CD4-positive, alpha-beta T cell (primary cell): Measurements from ENCODE around the gene PCNX3. TPM values are rescaled to one million over a fixed set of nuclear protein-coding genes. Genes with fewer than 3 reads are reported as not detected.

ENCODE experiments used
- ATAC-seq: fragments of 200-7000 bp; cut with Tn5 transposase; one replicate; pipeline ENCODE4 v1.10.0; 2022; ENCODE audit warnings: mild to moderate bottlenecking; ENCODE audit not compliant: poor library complexity
- CTCF ChIA-PET: fragments of 350-600 bp; sonication (Branson Sonifier 250); formaldehyde crosslinking; loops from one replicate; lab custom pipeline; 2021; ENCODE audit warnings: antibody characterized with exemption, inconsistent platforms; lab: Charles Lee
- POLR2A ChIA-PET: fragments of 350-600 bp; sonication (Branson Sonifier 250); formaldehyde crosslinking; loops from one replicate; lab custom pipeline; 2021; ENCODE audit warnings: antibody characterized with exemption, inconsistent platforms; lab: Charles Lee
- DNase-seq, 14 experiments: peaks; one replicate each; pipeline ENCODE4 v3.0.0-alpha.2; 2013 to 2020; ENCODE audit warnings: mixed read lengths in 2 of 14
- H3K27ac ChIP-seq, 2 donors: one replicate each; pipeline versions ENCODE4 v1.5.1 to v1.7.0; 2013; ENCODE audit warnings: low read length in 2 of 2, low read depth in 1 of 2, mild to moderate bottlenecking in 1 of 2
- H3K27me3 ChIP-seq, 2 experiments: 1 replicate in 1 of 2; 2 replicates in 1 of 2; pipeline versions ENCODE4 v1.6.1 to v1.7.0; 2013; ENCODE audit warnings: low read length in 2 of 2, control low read depth in 1 of 2, mild to moderate bottlenecking in 1 of 2, moderate library complexity in 1 of 2; ENCODE audit not compliant: insufficient read depth in 2 of 2, control insufficient read depth in 1 of 2
- H3K36me3 ChIP-seq: one replicate; pipeline ENCODE4 v1.6.1; 2013; ENCODE audit warnings: low read length, control low read depth; ENCODE audit not compliant: insufficient read depth
- H3K4me1 ChIP-seq: one replicate; pipeline ENCODE4 v1.6.1; 2013; ENCODE audit warnings: low read length, control low read depth; ENCODE audit not compliant: insufficient read depth
- H3K4me3 ChIP-seq: one replicate; pipeline ENCODE4 v1.5.1; 2013; ENCODE audit warnings: mild to moderate bottlenecking, low read length, moderate library complexity
- H3K9me3 ChIP-seq, 2 experiments: 1 replicate in 1 of 2; 2 replicates in 1 of 2; pipeline versions ENCODE4 v1.6.1 to v1.7.0; 2013; ENCODE audit warnings: low read length in 2 of 2, mild to moderate bottlenecking in 2 of 2, control low read depth in 1 of 2, moderate library complexity in 1 of 2; ENCODE audit not compliant: control insufficient read depth in 1 of 2, insufficient read depth in 1 of 2
- H3K27ac Mint-ChIP-seq: one replicate; pipeline ENCODE4 v1.8.0; 2020; ENCODE audit warnings: mixed read lengths
- H3K27me3 Mint-ChIP-seq: one replicate; pipeline ENCODE4 v1.8.0; 2021; ENCODE audit warnings: mixed read lengths
- H3K36me3 Mint-ChIP-seq: one replicate; pipeline ENCODE4 v1.8.0; 2021; ENCODE audit warnings: low read depth, mixed read lengths
- H3K4me1 Mint-ChIP-seq: one replicate; pipeline ENCODE4 v1.8.0; 2021; ENCODE audit warnings: low read depth, mixed read lengths
- H3K4me3 Mint-ChIP-seq: one replicate; pipeline ENCODE4 v1.8.0; 2020; ENCODE audit warnings: mild to moderate bottlenecking, mixed read lengths
- H3K9me3 Mint-ChIP-seq: one replicate; pipeline ENCODE4 v1.8.0; 2020; ENCODE audit warnings: mixed read lengths
- intact Hi-C, 2 experiments: fragments of 100-400 bp; cut with DNase I in 1 of 2; cut with micrococcal nuclease in 1 of 2; formaldehyde crosslinking; loops; one replicate each; pipeline versions ENCODE4 v1.15.1 to v1.9.0; 2023 to 2025; cut with DNase I, micrococcal nuclease
- total RNA-seq, 174 experiments: library from RNA in 2 of 174; stranded (reverse) in 2 of 174; gene quantifications; one replicate each; pipeline ENCODE4 v1.2.3 and lab custom pipeline; 2021 to 2026
- TF ChIP-seq, protein P1 (sequence below): fragments of 200-600 bp; IDR thresholded peaks from one replicate; pipeline ENCODE4 v1.8.0; 2022; ENCODE audit warnings: antibody characterized with exemption, mild to moderate bottlenecking

Gene PCNX3
- total RNA-seq, 2 experiments from 2014 or later = 37.3 to 40.5 TPM

DNA sequence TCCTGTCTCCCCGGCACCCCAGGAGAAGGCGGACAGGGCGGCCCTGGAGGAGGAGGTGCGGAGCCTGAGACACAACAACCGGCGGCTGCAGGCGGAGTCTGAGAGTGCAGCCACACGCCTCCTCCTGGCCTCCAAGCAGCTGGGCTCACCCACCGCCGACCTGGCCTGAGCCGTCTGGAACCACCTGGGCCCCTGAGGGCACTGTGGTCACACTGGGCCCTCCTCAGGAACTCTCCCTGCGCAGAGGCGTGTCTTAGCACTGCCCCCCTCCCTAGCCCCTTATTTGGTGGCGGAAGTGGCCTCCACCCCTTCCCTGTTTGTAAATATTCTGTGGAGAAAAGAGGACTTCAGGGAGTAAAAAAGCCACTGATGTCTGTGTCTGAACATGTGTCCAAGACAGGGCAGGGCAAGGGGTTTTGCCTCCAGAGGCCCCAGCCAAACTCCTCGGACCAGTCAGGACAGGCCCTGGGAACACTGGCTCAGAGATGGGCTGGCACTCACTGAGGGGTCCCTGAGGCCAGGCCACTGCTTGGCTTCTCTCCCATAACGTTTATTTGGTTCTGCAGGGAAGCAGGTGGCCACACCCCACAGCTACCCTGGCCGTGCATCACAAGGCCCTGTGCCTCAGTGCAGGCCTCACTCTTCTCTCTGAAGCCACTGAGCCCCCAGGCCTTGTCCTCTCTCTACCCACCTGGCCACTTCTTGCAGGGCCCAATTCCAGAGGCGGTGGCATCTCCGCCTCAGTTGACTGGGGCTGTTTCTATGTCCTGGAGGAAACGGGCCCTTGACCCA is 35.2 kb downstream of the PCNX3 start:
- DNase-seq = peak in 2 of 14 experiments; percentile 2 to 41
- H3K9me3 ChIP-seq = no peaks in the 10 kb centered on the region
- no peaks in the 10 kb centered on the region for H3K27me3 Mint-ChIP-seq

DNA sequence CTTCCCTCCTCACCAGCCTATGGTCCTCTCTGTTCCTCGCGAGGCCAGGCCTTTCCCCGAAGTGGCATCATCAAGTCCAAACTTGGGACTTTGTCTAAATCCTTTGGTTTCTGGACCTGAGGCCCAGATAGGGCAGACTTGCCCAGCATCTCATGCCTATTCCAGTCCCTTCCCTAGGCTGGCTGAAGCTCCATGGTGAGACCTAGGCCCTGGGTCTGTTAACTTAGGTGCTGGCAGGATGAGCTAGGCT is 35.7 kb downstream of the PCNX3 start:
- ATAC-seq (no peak), DNase-seq (peak in 1 of 14 experiments; percentile 5)
- Mint-ChIP-seq H3K27ac (peak overlapping the region; percentile 97), H3K4me3 (peak overlapping the region; percentile 88), H3K9me3 (no peaks in the 10 kb centered on the region), H3K36me3 (peaks cover 80% of the 10 kb centered on the region), H3K4me1 (peaks cover 43% of the 10 kb centered on the region), H3K27me3 (no peaks in the 10 kb centered on the region)
- Histone ChIP-seq H3K27me3 (no peaks in the 10 kb centered on the region), H3K36me3 (peaks cover 72% of the 10 kb centered on the region), H3K27ac (peak overlapping the region; percentile 19 to 83), H3K9me3 (no peaks in the 10 kb centered on the region), H3K4me1 (peaks cover 57% of the 10 kb centered on the region), H3K4me3 (no peak overlapping the region)
- intact Hi-C loops = loop anchor here (5.0 kb wide), 2 partner anchors 34 to 109 kb away; partner anchors contain the start of gene PCNX3 (in 1 of the 2)
- ChIA-PET CTCF (interaction anchor here (1.0 to 2.3 kb wide), 3 partner anchors 10 to 237 kb away, joined by 3 to 9 read pairs (median 4); no protein-coding TSS in a partner anchor), POLR2A (interaction anchor here (0.6 to 11.7 kb wide), 8 partner anchors 11 to 229 kb away, joined by 3 to 244 read pairs (median 18); partner anchors contain the start of genes FAM89B, KAT5, MAP3K11 and NEAT1)
- TF ChIP-seq, protein P1, sequence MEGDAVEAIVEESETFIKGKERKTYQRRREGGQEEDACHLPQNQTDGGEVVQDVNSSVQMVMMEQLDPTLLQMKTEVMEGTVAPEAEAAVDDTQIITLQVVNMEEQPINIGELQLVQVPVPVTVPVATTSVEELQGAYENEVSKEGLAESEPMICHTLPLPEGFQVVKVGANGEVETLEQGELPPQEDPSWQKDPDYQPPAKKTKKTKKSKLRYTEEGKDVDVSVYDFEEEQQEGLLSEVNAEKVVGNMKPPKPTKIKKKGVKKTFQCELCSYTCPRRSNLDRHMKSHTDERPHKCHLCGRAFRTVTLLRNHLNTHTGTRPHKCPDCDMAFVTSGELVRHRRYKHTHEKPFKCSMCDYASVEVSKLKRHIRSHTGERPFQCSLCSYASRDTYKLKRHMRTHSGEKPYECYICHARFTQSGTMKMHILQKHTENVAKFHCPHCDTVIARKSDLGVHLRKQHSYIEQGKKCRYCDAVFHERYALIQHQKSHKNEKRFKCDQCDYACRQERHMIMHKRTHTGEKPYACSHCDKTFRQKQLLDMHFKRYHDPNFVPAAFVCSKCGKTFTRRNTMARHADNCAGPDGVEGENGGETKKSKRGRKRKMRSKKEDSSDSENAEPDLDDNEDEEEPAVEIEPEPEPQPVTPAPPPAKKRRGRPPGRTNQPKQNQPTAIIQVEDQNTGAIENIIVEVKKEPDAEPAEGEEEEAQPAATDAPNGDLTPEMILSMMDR = no peak

More for the DNA sequence above, 35.2 kb downstream of the PCNX3 start:
- Mint-ChIP-seq H3K9me3 (no peaks in the 10 kb centered on the region), H3K4me1 (peaks cover 38% of the 10 kb centered on the region), H3K4me3 (peak overlapping the region; percentile 25), H3K36me3 (peaks cover 79% of the 10 kb centered on the region), H3K27ac (peak overlapping the region; percentile 97)
- ChIA-PET POLR2A (interaction anchor here (3.4 to 11.7 kb wide), 4 partner anchors 11 to 70 kb away, joined by 15 to 244 read pairs (median 86); partner anchors contain the start of genes MAP3K11, PCNX3, RELA and RNASEH2C), CTCF (interaction anchor here (1.4 kb wide), 1 partner anchor 10 kb away, joined by 4 read pairs; no protein-coding TSS in a partner anchor)
- Histone ChIP-seq H3K27ac (peak overlapping the region; percentile 19 to 83), H3K27me3 (no peaks in the 10 kb centered on the region), H3K4me1 (peaks cover 55% of the 10 kb centered on the region), H3K4me3 (no peak overlapping the region), H3K36me3 (peaks cover 72% of the 10 kb centered on the region)
- no peak for ATAC-seq
- TF ChIP-seq, protein P1 = no peak
- intact Hi-C loops = loop anchor here (5.0 kb wide), 2 partner anchors 33 to 108 kb away; partner anchors contain the start of gene PCNX3 (in 1 of the 2)

DNA sequence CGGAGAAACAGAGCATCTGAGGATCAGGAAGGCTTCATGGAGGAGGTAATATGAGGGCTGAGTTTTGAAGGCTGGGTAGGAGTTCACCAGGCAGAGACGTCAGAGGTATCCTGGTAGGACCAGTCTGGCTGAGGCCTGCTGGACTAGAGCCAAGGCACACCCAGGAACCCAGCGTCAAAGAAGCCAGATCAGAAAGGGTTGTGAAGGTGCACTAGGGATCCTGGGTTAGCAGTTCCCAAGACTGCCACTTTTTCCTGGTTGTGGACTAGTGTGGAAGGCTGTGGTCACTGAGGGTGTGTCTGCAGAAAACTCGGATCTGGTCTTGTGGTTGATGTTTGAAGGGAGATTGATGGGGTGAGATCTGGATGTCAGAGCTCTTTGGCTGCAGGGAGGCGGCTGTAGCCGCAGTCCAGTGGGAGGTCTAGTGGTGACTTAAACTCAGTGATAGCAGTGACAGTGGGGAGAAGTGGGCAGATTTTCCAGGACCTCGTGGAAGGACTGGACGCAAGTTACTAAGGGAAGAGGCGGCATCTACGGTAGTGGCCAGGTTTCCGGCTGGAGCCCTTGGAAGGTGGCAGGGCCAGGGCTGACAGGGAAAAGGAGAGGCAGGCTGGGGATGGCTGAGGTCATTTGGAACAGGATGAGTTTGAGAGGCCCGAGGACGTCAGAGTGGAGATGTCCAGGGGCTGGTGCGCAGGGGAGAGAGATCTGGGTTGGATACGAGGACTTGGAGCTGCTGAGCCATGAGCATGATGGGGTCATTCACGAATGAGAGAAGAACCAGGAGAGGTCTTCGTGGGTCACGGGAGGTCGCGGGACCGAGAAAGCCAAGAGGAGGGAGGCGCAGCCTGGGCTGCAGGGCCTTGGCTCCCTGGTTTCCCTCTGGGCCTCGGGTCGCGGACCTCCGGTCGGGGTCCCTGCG is 36.3 kb downstream of the PCNX3 start:
- TF ChIP-seq, protein P1 = no peak
- H3K36me3 ChIP-seq = peaks cover 74% of the 10 kb centered on the region
- DNase-seq (peak in 5 of 14 experiments; percentile 21 to 61 (median 26)), ATAC-seq (no peak)
- Mint-ChIP-seq H3K36me3 (peaks cover 86% of the 10 kb centered on the region), H3K4me3 (peak overlapping the region; percentile 88), H3K27ac (peak overlapping the region; percentile 97), H3K9me3 (no peaks in the 10 kb centered on the region), H3K4me1 (peaks cover 46% of the 10 kb centered on the region), H3K27me3 (no peaks in the 10 kb centered on the region)
- intact Hi-C loops = loop anchor here (1.0 to 5.0 kb wide), 3 partner anchors 14 to 110 kb away; partner anchors contain the start of genes PCNX3 (in 1 of the 2) and SIPA1 (in 1 of the 2)
- POLR2A ChIA-PET = interaction anchor here (0.5 to 11.7 kb wide), 25 partner anchors 8 to 517 kb away, joined by 3 to 244 read pairs (median 6); partner anchors contain the start of genes CFL1, FAM89B, KAT5 and MAP3K11
- no peaks in the 10 kb centered on the region for H3K27me3 ChIP-seq
- CTCF ChIA-PET = interaction anchor here (0.7 to 2.8 kb wide), 8 partner anchors 11 to 237 kb away, joined by 3 to 10 read pairs (median 4); partner anchors contain the start of genes MUS81, PCNX3, RELA and SIPA1
- no peaks in the 10 kb centered on the region for H3K9me3 ChIP-seq
- H3K27ac ChIP-seq = peak overlapping the region; percentile 83 to 95
- peak overlapping the region; percentile 66 for H3K4me3 ChIP-seq
- peaks cover 57% of the 10 kb centered on the region for H3K4me1 ChIP-seq
